Measurements from ENCODE around the gene HMGXB4. TPM values are rescaled to one million over a fixed set of nuclear protein-coding genes. Genes with fewer than 3 reads are reported as not detected.
"Not testable (repeated sequence)": the region's sequence is repeated elsewhere in the genome, so short reads cannot be mapped to it uniquely, and the experiment has no call there.

Gene HMGXB4, protein sequence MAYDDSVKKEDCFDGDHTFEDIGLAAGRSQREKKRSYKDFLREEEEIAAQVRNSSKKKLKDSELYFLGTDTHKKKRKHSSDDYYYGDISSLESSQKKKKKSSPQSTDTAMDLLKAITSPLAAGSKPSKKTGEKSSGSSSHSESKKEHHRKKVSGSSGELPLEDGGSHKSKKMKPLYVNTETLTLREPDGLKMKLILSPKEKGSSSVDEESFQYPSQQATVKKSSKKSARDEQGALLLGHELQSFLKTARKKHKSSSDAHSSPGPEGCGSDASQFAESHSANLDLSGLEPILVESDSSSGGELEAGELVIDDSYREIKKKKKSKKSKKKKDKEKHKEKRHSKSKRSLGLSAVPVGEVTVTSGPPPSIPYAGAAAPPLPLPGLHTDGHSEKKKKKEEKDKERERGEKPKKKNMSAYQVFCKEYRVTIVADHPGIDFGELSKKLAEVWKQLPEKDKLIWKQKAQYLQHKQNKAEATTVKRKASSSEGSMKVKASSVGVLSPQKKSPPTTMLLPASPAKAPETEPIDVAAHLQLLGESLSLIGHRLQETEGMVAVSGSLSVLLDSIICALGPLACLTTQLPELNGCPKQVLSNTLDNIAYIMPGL
- 9.1 TPM for total RNA-seq (ENCODE audit: insufficient read depth, low replicate concordance)

DNA sequence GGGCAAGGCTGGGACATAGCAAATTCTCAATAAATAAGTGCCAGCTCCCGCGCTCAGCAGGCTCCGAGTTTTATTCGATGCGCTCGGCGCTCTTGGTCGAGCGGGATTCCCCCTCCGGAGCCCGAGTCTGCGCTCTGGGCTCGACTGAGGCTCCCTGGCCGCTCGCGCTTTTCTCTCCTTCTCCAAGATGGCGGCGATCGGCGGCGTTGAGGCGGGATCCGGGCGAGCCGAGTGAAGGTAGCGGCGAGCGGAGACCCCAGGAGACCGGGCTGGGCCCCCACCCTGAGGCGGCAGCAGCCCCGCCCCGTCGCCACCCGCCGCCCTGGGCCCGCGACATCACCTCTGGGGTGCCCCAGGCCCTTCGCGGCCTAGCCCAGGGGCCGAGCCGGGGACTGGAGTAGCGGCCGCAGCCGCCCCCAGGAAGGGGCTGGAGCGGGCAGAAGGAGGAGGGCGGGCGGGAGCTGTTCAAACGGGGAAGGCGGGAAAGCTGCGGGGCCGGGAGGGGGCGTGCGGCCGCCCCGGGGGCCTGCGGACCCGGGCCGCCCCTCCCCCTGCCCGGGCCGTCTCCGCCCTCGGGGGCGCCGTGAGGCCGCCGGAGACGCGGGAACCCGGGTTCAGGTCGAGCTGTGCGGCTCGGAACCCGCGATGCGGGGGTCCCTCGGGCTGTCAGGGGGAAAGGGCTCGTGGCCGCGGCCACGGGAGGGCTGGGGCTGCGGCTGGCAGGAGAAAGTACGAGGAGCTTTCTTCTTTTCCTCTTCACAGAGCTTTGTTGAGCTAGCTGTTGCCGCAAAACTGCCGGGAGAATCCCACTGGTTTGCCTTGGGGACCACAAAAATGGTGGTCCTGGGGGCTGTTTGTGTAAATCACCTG, at the start of gene HMGXB4:
Gene HMGXB4, plus strand, starts transcription at position 173 of the 870 bp plus-strand sequence. CDS start 4,898 bp downstream, outside the sequence.
- DNase-seq (ENCODE audit: low spot score) = peak; percentile 94

DNA sequence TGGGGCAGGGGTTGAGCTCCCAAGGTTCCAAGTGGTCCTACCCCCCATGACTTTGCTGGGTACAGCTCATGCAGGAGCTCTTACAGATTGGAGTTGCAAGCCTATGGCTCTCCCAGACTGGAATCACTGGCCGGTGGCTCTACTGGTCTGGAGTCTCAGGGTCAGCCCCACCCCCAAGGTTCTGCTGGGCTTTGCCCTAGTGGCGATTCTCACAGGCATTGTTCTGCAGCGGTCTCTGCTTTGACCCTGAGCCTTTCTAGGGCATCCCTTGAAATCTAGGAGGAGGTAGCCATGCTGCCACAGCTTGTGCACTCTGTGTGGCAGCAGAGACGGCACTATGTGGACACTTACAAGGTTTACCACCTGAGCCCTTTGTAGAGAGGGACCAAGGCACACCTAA, 49.3 kb upstream of the HMGXB4 start:
- no peak for DNase-seq (ENCODE audit: low spot score)

DNA sequence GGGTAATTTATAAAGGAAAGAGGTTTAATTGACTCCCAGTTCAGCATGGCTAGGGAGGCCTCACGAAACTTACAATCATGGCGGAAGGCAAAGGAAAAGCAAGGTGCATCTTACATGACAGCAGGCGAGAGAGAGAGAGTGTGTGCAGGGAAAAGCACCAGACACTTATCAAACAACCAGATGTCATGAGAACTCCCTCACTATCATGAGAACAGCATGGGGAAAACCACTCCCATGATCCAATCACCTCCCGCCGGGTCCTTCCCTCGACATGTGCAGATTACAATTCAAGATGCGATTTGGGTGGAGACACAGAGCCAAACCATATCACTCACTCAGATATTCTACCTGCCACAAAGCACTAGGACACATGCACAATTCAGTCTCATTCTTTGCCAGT, 48.1 kb upstream of the HMGXB4 start:
- no peak for DNase-seq (ENCODE audit: low spot score)

DNA sequence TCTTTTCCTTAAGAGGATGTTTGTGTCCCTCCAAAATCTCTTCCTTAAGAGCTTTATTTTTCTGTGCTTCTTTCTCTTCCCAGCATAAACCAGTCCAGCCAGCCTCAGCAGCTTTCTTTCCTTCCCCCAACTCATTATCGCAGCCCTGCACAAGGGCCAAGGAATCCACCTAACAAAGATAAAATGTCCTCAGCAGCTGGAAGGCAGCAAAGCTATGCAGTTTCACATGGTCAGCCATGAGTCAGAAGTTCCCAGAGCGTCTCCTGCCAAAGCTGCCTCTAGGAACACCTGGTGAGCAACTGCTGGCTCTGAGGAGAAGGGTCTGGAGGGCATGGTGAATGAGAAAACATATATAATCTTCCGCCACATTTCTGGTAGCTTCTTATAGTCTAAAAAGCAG, 45.3 kb upstream of the HMGXB4 start:
- peak; percentile 52 for DNase-seq (ENCODE audit: low spot score)

DNA sequence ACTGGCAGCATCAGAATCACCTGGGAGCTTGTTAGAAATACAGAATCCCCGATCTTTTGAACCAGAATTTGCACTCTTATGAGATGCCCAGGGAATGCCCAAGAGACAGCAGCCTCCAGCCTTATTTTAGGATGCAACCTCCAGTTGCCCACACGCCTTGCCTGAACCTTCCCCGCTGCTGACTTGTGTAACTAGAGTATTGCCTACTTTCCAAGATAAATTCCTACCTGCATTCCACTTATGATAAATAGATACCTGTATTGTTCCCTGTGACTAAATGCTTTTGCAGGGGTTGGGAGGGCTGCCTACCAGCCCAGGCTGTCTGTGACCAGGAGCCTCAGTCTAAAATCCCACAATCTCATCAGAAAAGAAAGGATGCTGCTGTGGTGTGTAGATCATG, 44.3 kb upstream of the HMGXB4 start:
- DNase-seq (ENCODE audit: low spot score) = no peak

DNA sequence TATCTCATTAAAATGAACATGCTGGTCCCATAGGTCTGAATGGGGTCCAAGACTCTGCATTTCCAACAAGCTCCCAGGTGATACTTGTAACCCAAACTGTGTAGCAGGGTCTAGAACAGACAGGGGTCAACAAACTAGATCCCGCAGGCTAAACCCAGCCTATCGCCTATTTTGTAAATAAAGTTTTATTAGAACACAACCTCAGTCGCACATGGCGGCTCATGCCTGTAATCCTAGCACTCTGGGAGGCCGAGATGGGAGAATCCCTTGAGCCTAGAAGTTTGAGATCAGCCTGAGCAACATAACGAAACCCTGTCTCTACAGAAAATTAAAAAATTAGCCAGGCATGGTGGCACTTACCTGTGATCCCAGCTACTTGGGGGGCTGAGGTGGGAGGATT, 42.3 kb upstream of the HMGXB4 start:
- DNase-seq (ENCODE audit: low spot score) = no peak

DNA sequence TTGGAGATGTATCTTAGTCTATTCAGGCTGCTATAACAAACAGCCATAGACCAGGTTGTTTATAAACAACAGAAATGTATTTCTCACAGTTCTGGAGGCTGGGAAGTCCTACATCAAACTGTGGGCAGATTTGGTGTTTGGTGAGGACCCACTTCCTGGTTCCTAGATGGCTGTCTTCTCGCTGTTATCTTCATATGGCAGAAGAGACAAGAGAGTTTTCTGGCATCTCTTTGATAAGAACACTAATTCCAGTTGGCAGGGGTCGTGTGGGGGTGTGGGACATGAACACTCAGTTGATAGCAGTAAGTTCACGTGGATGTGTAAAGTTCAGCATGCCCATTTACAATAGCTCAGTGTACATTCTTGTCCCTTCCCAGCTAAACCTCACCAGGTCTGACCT, 41.3 kb upstream of the HMGXB4 start:
- DNase-seq (ENCODE audit: low spot score) = no peak

DNA sequence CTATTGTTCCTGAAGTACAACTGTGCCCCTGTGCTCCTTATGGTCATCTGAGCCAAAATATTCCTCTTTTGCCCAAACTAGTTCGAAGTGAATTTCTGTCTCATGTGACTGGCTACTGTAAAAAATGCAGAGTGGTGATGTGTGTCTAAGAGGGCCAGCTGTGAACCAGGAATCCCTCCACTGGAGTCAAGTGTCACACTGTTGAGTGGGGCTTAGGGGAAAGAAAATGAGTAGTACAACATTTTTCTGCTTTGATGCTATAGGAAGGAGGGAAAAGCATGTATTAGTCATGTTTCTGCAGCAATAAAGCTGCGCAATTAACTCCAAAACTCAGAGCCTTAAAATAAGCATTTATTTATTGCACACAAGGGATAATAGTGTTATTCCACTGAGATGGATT, 39.8 kb upstream of the HMGXB4 start:
- no peak for DNase-seq (ENCODE audit: low spot score)

DNA sequence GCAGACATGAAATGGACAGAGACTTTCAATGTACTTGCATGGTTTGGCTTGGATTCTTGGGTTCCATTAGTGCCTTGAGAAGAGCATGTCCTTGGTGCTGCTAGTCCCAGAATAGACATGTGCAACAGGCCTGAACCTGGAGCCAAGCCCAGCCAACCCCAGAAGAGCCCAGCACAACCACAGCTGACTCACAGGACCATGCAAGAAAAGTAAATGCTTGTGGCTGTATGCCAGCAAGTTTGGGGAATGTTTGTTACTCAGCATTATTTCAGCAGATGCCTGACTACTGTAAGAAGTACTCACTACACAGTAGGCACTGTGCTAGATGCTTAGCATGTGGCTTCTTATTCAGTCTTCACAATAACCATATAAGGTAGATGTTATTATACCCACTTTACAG, 39.2 kb upstream of the HMGXB4 start:
- no peak for DNase-seq (ENCODE audit: low spot score)

DNA sequence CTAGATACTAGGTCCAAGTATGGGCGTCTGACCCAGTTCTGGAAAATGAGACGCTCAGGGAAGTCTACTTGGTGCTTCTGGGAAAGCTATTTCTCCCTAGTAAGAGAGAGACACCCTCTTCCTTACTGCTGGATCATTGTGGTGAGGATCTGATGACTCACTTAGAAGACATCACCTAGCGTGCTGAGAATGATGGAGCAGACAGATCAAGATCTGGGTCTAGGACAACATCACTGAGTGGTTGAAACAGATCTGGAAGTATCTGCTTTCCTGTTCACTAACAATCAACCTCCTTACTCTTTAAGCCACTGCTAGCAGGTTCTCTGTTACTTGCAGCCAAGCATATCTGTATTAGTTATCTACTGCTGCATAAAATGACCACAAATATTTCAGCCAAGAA, 38.3 kb upstream of the HMGXB4 start:
- DNase-seq (ENCODE audit: low spot score) = no peak

DNA sequence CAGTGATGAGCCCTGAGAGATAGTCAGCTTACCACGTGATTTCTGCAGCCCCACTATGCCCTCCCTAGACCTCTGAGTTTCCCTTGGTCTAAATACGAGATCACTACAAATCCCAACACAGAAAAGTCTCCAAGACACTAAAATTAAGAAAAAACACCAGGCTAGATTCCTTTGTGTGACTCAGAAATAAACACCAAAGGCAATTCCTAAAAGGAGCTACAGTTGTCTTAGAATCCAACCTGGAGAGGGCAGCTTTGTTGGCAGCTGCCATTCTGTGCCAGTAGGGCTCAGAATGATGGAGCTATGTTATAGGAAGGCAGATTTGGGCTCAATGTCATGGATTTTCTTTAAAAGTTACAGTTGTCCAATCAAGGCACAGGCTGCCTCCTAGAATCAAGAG, 37.1 kb upstream of the HMGXB4 start:
- no peak for DNase-seq (ENCODE audit: low spot score)

DNA sequence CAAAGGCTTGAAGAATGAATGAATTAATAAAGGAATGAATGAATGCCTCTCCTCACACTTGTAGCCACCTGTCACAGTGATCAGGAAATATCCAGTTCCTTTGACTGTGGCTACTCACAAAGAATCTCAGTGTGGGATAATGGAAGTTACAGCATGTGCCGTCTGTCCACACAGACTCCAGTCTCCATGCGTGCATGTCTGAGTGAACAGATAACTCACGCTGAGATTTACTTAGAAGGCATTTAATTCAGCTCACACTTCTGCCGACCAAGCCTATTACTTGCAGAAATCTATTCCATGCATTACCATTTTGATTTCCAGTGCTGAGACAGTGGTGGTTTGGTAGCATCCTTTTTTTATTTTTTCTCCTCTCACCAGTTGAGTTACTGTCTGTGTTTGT, 32.3 kb upstream of the HMGXB4 start:
- no peak for DNase-seq (ENCODE audit: low spot score)

DNA sequence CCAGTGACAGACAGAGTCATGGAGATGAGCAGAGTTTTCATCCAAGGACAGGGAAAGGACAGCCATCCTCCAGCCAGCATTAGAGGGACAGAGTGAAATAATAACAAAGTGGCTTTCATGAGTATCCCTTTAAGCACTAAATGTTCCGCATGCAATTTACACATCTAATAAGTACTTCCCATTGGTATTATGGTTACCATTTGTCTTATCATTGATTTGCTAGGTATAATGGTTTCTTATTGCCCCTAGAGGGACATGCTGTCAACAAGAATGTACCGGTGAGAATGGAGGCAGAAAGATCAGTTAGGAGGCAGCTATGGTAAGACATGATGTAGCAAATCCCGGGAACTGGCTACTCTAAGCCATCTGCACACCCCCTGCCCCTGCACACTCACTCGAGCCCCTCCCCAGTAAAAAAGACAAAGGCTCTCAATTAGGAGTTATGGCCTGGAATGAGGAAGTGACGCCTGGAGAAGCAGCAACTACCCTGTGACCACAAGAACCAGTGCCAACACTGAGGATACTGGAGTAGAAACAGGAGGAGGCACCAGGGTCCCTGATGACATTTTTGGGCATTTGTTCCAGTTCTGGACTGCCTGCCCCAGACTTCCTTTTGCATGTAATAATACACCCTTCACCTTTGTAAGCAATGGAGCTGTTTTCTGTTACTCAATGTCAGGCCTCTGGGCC, 30.2 kb upstream of the HMGXB4 start:
- no peak for DNase-seq (ENCODE audit: low spot score)

DNA sequence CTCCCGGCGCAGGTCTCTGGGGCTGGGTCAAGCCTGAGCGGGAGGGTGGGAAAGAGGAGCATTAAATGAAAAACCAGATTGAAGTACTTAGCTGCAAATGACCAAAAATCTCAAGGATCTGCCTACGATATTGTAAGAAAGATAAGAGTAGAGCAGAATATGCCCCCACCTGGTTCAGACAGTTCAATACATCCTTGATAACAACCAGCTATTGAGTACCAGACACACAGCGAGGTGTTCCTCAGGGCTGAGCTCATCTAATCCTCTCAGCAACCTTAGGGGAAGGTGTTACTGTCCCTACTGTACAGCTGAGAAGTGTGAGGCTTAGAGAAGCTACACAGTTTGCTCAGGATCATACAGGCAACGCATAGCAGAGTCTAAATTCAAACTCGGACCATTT, 27.4 kb upstream of the HMGXB4 start:
- DNase-seq (ENCODE audit: low spot score) = no peak

DNA sequence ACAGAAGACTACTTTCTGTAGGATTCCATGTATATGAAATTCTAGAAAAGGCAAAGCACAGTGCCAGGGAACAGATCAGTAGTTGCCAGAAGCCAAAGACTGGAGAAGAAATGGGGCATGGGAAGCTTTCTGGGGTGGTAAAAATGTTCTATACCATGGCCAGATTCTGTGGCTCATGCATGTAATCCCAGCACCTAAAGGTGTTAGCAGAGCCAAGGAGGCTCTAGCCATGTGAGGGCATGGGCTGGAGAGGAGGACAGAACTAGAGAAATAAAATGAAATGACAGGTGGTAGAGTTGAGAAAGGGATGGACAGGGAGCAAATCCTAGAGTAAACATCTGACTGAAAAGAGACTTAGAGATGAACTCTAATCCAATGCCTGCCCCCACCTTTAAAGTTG, 26.9 kb upstream of the HMGXB4 start:
- no peak for DNase-seq (ENCODE audit: low spot score)

DNA sequence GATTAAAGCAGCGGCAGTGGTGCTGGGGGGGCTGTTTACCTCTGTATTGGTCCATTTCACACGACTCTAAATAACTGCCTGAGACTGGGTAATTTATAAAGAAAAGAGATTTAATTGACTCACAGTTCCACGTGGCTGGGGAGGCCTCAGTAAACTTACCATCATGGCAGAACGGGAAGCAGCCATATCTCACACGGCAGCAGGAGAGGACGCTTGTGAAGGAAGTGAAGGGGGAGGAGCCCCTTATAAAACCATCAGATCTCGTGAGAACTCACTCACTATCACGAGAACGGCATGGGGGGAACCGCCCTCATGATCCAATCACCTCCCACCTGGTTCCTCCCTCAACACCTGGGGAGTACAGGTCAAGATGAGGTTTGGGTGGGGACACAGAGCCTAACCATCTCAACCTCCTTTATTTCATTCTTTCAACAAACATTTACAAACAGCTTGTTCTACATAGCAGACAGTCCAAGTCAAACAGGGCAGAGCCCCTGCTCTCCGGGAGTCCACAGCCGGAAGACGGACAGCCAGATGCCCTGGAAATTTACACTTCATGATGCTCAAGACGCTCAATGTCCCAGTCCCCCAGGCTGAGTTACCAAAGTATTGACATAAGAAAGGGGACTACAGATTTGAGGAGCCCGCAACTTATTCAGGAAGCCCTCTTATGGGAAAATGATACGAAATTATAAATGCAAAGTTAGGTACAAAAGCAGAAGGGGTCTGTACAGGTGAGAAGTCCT, 26.3 kb upstream of the HMGXB4 start:
- no peak for DNase-seq (ENCODE audit: low spot score)

DNA sequence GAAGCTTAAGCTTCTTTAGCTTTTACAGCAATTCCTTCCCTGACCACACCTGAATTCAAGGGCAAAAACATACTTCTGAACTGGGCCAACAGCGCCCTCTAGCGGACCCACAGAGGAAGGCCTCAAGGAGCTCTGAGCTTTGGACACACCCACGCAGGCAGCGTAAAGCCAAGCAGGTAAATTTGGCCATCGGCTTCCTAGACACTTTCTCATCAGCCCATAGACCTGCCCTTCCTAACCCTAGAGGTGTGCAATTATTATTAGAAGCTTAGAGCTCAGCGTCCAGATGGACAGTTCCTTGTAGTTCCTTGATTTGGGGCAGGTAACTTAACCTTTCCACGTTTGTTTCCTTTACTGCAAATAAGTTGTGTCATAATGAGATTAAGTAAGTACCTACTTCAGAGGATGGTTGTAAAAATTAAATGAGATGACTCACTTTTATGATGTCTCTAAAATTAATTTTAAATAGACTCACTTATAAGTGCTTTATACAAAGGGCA, 25.7 kb upstream of the HMGXB4 start:
- peak; percentile 39 for DNase-seq (ENCODE audit: low spot score)

DNA sequence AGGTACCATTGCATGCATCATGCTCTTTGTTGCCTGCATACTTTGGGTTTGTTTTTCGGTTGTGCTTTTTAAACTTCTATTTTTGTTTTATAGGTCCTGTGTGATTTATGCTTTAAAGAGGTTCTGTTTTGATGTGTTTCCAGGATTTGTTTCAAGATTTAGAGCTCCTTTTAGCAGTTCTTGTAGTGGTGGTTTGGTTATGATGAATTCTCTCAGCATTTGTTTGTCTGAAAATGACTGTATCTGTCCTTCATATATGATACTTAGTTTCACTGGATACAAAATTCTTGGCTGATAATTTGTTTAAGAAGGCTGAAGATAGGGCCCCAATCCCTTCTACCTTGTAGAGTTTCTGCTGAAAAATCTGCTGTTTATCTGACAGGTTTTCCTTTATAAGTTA, 18.5 kb upstream of the HMGXB4 start:
- not testable (repeated sequence) for DNase-seq (ENCODE audit: low spot score)

DNA sequence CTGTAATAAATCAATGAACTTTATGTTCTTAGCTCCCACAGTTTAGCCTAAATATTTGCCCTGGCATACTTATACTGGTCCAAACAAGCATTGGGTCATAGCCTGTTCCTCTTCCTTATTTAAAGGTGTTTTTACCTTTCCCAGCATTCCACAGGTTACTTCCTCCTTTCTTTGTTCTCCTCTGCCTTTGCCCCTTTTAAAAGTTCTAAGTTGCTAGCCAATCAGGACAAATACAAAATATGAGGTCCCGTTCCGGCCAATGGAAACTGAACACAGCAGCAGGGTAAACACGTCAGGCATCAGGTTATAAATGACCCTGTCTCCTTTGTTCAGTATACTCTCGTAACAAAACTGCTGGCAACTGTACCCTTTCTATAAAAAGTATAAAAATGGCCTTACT, 12.8 kb upstream of the HMGXB4 start:
- DNase-seq (ENCODE audit: low spot score) = not testable (repeated sequence)

DNA sequence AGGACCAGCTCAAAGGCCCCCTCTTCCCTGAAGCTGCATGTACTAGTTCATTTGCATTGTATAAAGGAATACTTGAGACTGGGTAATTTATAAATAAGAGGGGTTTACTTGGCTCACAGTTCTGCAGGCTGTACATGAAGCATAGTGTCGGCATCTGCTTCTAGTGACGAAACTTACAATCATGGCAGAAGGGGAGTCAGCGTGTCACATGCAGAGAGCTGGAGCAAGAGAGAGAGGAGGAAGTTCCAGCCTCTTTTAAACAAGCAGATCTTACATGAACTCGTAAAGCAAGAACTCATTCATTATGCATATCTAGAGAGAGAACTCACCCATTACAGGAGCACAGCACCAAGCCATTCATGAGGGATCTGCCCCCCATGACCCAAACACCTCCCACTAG, 7.1 kb upstream of the HMGXB4 start:
- DNase-seq (ENCODE audit: low spot score) = no peak

DNA sequence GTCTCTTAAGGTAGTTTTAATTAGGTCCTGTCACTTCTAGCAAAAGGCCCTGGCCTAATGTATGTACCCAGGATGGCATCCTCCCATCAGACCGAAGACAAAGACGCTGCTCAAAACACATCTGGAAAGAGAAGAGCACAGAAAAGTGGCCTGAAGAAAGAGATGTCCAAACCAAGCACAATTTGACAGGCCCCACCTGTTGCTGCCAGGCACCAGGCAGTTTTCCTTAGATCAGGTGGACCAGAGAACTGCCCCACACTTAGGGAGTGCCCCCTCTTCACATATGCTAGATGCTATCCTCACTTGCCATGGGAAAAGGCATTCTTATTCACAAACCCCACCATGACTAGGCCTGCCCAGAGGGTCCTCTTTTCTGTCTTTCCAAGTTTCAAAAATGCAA, 3.3 kb upstream of the HMGXB4 start:
- no peak for DNase-seq (ENCODE audit: low spot score)
